GM18868 (cell line): Measurements from ENCODE around the gene CAMTA1.

Experiments used
- ATAC-seq: cut with Tn5 transposase; IDR thresholded peaks from one replicate; pipeline ENCODE4 v1.9.1; 2021; ENCODE audit warnings: mild to moderate bottlenecking, moderate library complexity; ENCODE audit not compliant: unreplicated experiment

Gene CAMTA1

GRCh38 chr1:7292036-7292681 lies 506.9 kb downstream of the CAMTA1 start:
- no peak for ATAC-seq

GRCh38 chr1:7292714-7293419 lies 507.6 kb downstream of the CAMTA1 start:
- ATAC-seq = no peak

GRCh38 chr1:7293702-7294629 lies 508.7 kb downstream of the CAMTA1 start:
- ATAC-seq = no peak

DNA sequence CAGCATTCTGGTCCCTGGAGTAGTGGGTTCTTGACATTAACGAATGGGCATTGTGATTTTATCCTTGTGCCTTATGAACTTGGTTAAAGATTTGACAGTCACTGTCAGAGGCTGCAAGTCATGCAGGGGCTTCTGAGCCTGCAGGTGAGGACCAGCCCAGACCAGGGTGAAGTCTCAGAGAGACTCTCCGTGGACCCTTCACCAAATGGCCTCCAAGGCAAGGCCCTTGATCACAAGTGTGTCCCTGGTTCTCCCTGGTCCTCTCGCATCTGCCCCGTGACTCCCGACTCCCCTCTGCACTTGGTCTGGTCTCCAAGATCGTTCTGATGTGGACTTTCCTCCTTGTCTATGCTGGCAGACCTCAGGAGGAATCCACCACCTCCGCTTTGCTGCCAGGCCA lies 509.4 kb downstream of the CAMTA1 start:
- ATAC-seq = no peak

- no peak for ATAC-seq
Observed at GRCh38 chr1:7295946-7296345, 510.7 kb downstream of the CAMTA1 start.

DNA sequence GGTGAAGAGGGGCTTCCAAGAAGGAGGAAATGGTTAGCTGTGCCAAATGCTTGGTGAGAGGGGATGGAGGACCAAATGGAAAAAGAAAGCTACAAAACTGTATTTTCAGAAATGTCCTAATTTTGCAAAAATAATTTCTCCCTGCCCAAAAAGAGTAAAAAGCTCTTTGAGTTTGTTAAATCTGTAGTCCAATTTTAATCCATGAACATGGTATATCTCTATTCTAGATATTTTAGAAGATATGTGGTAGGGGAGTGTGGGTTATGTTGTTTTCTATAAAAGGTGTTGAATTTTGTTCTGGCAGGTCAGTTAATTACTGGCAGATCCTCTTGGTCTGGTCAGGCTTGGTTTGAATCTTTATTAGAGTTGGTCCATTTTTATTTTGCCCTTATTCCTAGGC lies 511.7 kb downstream of the CAMTA1 start:
- ATAC-seq = no peak

GRCh38 chr1:7298145-7298544 lies 512.9 kb downstream of the CAMTA1 start:
- no peak for ATAC-seq

DNA sequence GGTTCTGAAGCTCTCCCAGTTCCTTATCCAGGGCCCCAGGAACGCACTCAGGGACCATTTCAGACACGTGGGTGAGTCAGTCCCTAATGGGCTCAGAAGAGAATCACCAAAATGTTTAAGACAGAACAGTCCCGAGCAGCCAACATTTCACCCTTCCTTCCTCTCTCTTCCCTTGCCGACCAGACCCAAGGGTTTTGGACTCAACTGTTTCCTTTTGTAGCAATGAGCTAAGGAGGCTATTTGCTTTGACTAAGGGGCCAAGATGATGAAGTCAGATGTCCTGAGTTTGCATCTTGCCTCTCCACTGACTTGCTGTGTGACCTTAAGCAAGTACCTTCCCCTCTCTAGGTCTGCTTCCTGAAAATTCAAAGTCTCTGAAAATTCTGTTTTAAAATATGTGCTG lies 513.5 kb downstream of the CAMTA1 start:
- ATAC-seq = no peak

DNA sequence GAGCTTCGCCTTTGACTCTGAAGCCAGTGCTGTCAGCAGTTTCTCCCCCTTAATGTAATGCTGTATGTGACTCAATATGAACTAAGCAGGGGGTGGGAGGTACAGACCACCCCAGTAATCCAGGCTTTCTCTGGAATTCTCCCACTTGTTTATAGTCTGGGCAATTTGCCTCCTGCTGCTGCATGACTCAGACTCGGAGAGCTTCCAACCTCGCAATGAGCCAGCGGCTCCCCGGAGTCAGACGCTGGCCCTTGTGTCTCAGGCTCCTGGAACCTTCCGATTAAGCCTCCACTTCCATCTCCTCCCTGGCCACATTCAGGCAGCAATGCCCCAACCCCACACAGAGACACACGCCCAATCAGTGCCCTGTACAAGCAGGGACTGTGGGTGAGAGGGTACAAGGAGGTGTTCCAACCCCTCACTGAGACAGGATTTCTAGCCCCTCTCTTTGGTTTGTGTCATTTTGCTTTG lies 514.1 kb downstream of the CAMTA1 start:
- ATAC-seq = no peak

DNA sequence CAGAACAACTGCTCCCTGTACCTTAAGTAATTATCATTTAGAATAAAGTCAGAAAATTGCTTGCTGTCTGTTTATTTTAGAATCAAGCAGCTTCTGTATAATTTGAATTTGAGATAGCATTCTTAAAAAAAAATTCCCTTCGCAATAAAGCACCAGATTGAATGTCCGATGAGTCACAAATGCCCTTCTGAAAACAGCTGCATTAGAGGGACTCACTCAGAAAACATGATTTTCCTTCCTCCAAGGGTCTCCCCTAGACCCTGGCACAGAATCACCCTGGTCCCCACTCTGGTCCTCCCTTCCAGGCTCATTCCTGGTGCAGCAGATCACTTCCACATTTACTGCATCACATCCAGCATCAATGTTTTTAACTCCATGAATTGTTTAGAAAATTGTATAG lies 514.7 kb downstream of the CAMTA1 start:
- no peak for ATAC-seq

- ATAC-seq = no peak
Observed at GRCh38 chr1:7300893-7301663, 515.8 kb downstream of the CAMTA1 start.

DNA sequence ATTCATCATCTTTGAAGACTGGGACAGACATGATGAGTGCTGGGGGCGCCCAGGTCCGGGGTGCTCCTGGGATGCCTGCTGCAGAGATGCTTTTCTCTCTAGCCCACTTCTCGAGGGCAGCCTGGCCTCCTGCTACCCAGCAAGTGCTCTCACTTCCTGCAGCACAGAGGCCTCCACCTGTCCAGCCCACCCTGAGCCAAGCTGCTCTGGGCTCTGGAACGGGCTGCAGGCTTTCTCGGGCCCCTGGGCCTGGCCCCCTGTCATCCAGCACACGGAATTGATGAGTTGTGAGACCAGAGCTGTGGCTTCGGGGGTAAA lies 516.4 kb downstream of the CAMTA1 start:
- no peak for ATAC-seq

- ATAC-seq = no peak
Observed at GRCh38 chr1:7302126-7302525, 516.9 kb downstream of the CAMTA1 start.

- ATAC-seq = no peak
Observed at GRCh38 chr1:7302873-7303272, 517.6 kb downstream of the CAMTA1 start.

DNA sequence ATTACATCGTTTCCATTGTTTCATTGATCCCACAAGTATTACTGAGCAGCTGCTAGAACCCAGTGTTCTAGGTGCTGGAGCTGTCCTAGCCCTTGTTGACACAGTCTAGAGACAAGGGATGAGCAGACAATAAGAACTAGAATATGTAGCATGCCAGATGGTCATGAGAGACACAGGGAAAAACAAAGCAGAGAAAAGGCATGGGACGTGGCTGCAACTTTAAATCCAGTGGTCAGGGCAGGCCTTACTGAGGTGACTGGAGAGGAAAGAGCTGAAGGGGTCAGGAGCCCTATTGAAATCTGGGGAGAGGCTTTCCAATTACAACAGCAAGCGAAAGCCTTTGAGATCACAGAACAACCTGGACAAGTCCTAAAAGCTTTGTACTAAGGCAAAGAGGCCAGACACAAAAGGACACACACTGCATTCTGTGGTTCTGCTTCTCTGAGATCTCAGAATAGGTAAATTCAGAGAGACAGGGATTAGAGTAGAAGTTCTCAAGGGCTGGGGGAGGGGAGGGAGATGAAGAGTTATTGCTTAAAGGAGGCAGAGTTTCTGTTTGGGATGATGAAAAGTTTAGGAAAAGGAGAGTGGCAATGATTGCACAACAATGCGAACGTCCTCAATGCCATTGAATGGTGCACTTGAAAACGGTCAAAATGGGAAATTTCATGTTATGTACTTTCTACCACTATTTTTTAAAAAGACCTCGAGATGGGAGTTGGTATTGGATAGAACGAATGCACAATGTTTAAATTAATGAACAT lies 518.5 kb downstream of the CAMTA1 start:
- ATAC-seq = no peak

DNA sequence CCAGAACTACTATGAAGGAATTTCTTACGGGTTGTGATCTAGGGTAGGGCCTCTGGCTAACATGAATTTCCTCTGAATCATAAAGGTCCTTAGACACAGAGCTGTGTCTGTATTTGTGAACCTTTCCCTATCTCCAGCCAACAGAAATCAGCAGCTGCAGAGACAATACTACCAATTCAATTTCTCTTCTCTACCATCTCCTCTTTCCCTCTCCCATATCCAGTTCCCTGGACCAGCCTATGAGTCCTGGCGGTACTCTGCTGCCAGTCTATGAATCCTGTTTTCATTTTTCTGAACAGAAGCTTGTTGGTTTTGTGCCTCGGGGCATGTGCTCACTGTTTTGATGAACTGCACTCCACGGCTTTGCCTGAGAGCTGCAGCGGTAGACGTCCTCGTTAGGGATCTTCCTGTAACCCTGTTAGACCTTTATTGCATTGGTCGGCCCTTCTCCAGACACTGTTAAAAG lies 527.9 kb downstream of the CAMTA1 start:
- ATAC-seq = no peak

GRCh38 chr1:7313826-7314225 lies 528.6 kb downstream of the CAMTA1 start:
- no peak for ATAC-seq

DNA sequence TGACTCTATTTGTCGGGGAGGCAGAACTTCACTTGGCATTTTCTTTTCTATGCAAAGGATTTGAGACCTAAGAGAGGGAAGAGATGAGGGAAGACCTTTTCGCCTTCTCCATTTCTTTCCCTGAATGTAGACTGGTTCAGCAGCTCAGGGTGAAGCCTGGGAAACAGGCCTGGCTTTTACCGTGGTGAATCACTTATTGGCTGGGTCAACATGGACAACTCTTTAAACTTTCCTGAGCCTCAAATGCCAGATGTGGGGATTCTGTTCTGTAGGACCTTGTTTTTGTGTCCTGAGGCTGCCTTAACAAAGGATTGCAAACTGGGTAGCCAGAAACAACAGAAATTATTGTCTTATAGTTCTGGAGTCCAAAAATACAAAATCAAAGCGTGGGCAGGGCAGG lies 530.1 kb downstream of the CAMTA1 start:
- ATAC-seq = no peak

GRCh38 chr1:7315946-7316345 lies 530.7 kb downstream of the CAMTA1 start:
- ATAC-seq = no peak

DNA sequence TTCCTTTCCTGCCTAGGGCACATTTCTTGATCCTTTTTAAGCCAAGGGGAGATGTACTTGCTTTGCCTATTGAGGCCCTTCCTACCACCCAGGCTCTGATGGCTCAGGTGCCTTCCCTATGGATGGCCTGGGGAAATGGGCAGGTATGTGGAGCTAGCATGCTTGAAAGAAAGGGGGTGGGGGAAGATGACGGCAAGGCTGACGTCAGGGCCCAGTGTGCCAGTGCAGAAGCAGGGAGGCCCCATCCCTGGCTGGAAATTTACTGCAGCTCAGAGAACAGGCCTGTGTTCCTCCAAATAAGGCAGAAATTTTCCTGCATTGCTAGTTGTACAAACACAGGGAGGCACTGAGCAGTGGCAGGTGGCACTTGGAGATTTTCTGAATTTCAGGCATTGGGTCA lies 532.6 kb downstream of the CAMTA1 start:
- no peak for ATAC-seq
